ENCODE data around the gene TRIM14. TPM values are rescaled to one million over a fixed set of nuclear protein-coding genes. Genes with fewer than 3 reads are reported as not detected.

TRIM14 gene
- total RNA-seq = 22.4 and 22.5 TPM in 2 replicates
- 9.4 TPM for total RNA-seq (2013)
- polyA plus RNA-seq = 12.5 and 23.9 TPM in 2 replicates
- polyA minus RNA-seq = 21.2 and 26.3 TPM in 2 replicates

- H3K4me1 Mint-ChIP-seq = peaks cover 45% of the 10 kb centered on the region
- H3K27ac Mint-ChIP-seq = peak within 1 kb of the TSS; percentile 95
These were observed at the start of gene TRIM14 for GRCh38 chr9:98118640-98119601. TRIM14 (minus strand) TSS chr9:98119222; CDS start chr9:98119188, 34 bp downstream.

More at GRCh38 chr9:98118640-98119601, at the start of gene TRIM14:
- ATAC-seq (ENCODE audit: low read depth) (peak; percentile 71), DNase-seq (peak; percentile 70)
- Histone ChIP-seq H2AFZ (ENCODE audit: insufficient read depth, low read depth, low read length, poor library complexity, severe bottlenecking) (peak within 1 kb of the TSS; percentile 97), H3K9ac (ENCODE audit: low read length) (peak within 1 kb of the TSS; percentile 83), H3K27ac (ENCODE audit: low read length in 2 of 2) (peak within 1 kb of the TSS; percentile 69 to 78), H3K4me3 (ENCODE audit: control extremely low read depth in 1 of 5, extremely low read depth in 1 of 5, insufficient read depth in 1 of 5, low read depth in 2 of 5, low read length in 4 of 5) (peak within 1 kb of the TSS; percentile 80 to 91 (median 89)), H4K20me1 (ENCODE audit: control insufficient read depth, insufficient read depth, low read length, poor library complexity, severe bottlenecking) (no peaks in the 10 kb centered on the region), H3K4me2 (replicated peaks; ENCODE audit: low read depth, low read length, poor library complexity, severe bottlenecking) (peak within 1 kb of the TSS; percentile 91), H3K36me3 (replicated peaks in 1 of 2; ENCODE audit: control extremely low read depth in 1 of 2, control insufficient read depth in 1 of 2, extremely low read depth in 1 of 2, insufficient read depth in 2 of 2, low read length in 1 of 2) (no peaks in the 10 kb centered on the region), H3K79me2 (ENCODE audit: control insufficient read depth, insufficient read depth, low read length) (peaks cover 11% of the 10 kb centered on the region), H3K27me3 (replicated peaks in 1 of 4; ENCODE audit: control extremely low read depth in 1 of 4, control insufficient read depth in 3 of 4, insufficient read depth in 4 of 4, low read length in 3 of 4) (no peaks in the 10 kb centered on the region), H3K9me3 (ENCODE audit: control extremely low read depth in 1 of 3, control insufficient read depth in 2 of 3, insufficient read depth in 1 of 3, low read length in 2 of 3) (no peaks in the 10 kb centered on the region), H3K4me1 (ENCODE audit: control insufficient read depth in 2 of 2, insufficient read depth in 2 of 2, low read length in 2 of 2) (peaks cover 28 to 33% of the 10 kb centered on the region in 2 donors)
- TF ChIP-seq CTCF (IDR thresholded peaks at IDR 0.05) (no peak), EZH2 (IDR thresholded peaks at IDR 0.05; ENCODE audit: borderline replicate concordance, insufficient read depth, low read depth, low read length, poor library complexity, severe bottlenecking) (no peak)
- POLR2A ChIA-PET = interaction anchor here (0.6 to 4.6 kb wide), 9 partner anchors 9 to 137 kb away, joined by 3 to 24 read pairs (median 4); partner anchors contain the start of genes NANS and TBC1D2
- peak within 1 kb of the TSS; percentile 88 for H3K4me3 Mint-ChIP-seq
- intact Hi-C loops (cut with micrococcal nuclease) = loop anchor here (1.0 to 5.0 kb wide), 4 partner anchors 11 to 138 kb away; partner anchors contain the start of gene TBC1D2
- CTCF ChIA-PET = interaction anchor here (0.6 to 3.4 kb wide), 16 partner anchors 8 to 145 kb away, joined by 3 to 16 read pairs (median 4); partner anchors contain the start of gene TBC1D2
- 3% methylated on average over 71 of the region's 71 CpGs for WGBS (ENCODE audit: insufficient coverage)
- H3K9me3 Mint-ChIP-seq (ENCODE audit: insufficient read depth) = no peaks in the 10 kb centered on the region
- H3K27me3 Mint-ChIP-seq = no peaks in the 10 kb centered on the region

All from B cell (primary cell).